Stimulated activated CD4-positive, alpha-beta T cell treated with anti-CD3 and anti-CD28 coated beads, Interleukin-12 subunit alpha, Interleukin-12 subunit beta, amount 100 ng/mL, for 48 hours (primary cell): ENCODE results near the gene MINDY1.

Experiments
- DNase-seq, 3 donors: peaks; one replicate each; pipeline ENCODE4 v3.0.0-alpha.2; 2020; ENCODE audit warnings: low read depth in 2 of 3, low spot score in 1 of 3

MINDY1 gene

DNA sequence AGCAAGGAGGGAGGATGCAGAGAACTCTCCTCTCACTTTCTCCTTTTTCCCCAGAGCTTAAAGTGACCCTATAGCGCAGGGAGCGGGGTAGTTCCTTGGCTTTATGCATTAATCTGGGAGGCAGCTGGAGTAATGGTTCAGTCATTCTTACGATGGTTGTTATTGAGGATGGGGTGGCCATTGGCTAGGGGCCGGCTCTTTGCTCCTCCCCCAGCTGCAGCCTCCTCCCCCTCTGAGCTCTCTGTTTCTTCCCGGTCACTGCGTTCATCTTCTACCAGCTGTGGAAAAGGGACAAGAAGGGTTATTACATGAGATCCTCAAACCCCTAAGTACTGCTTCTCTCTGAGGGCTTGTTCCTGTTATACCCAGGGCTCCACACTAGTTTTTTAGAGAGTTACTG, 40.7 kb downstream of the MINDY1 start:
- DNase-seq, result no peak

DNA sequence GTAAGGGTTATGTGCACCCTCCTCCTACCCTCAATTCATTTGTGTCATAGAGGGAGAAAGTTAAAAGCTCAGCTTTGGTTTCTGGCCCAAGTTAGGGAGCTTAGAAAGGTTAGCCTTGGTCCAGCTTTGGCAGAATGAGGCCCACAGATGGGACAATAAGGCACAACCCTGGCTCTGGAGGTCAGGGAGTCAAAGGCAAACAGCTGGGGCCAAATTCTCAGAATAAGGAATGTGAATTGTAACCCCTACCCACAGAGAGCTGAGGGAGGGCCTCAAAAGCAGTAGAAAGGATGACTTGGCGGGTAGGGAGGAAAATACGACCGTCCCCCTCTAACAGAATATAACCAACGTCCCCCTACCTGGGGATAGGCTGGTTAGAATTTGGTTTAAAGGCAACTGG, 41.1 kb downstream of the MINDY1 start:
- no peak for DNase-seq

DNA sequence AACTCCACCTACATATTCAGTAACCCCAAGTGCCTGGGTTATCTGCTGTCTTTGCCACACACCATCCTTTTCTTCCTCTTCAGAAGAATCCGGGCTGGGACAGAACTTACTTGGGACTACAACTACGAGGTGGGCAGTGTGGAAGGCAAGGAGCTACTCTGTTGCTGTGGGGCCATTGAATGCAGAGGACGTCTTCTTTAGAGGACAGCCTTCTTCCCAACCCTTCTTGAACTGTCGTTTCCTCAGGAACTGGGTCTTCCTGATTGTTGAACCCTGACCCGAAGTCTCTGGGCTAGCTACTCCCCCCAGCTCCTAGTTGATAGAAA, 42.6 kb downstream of the MINDY1 start:
- no peak for DNase-seq

DNA sequence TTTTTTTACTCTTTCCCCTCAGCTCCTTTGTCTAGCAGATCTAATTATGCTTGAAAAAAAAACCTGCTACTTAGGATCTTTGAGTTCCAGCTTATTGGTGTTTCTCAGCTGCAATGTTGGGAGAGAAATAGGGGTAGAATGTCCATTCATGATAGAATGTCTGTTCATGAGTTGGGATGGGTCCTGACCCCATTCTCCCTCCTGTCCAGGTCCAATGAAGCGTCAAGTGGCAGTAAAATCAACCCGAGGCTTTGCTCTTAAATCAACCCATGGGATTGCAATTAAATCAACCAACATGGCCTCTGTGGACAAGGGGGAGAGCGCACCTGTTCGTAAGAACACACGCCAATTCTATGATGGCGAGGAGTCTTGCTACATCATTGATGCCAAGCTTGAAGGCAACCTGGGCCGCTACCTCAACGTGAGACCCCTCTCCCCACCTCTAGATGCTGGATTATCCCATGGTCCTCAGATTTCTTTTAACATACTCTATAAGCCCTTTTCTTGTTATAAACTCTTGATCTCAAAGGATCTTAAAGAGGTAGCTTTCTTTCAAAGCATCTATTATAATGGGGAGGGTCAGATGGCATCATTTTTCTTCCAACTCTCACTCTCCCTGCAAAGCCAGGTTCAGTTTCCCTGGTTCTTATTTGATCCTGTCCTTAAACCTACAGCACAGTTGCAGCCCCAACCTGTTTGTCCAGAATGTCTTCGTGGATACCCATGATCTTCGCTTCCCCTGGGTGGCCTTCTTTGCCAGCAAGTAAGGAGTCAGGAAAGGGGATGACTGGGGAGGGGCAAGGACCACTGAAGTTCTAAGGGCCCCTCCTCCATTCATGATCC, 43.2 kb downstream of the MINDY1 start:
- no peak for DNase-seq

DNA sequence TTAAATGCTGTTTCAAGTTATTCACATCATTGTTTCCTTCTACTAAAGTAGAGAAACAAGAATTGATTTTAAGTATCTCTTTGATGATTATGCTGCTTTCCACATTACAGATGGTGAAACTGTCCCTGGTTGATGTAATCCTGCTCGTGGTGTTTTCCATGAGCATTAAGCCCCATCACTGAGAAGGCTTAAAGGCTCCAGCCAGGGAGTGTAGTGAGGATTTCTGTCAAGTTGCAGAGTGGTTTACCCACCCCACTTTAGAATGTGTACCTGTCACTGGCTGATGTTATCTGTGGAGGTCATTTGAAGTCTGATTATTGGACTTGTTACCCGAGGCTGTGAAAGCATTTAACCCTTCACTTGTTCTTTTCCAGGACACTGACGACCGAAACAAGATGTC, 44.9 kb downstream of the MINDY1 start:
- DNase-seq, result no peak

DNA sequence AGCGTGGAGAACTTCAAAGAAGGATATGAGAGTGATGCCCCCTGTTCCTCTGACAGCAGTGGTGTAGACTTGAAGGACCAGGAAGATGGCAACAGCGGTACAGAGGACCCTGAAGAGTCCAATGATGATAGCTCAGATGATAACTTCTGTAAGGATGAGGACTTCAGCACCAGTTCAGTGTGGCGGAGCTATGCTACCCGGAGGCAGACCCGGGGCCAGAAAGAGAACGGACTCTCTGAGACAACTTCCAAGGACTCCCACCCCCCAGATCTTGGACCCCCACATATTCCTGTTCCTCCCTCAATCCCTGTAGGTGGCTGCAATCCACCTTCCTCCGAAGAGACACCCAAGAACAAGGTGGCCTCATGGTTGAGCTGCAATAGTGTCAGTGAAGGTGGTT, 46.1 kb downstream of the MINDY1 start:
- no peak for DNase-seq

DNA sequence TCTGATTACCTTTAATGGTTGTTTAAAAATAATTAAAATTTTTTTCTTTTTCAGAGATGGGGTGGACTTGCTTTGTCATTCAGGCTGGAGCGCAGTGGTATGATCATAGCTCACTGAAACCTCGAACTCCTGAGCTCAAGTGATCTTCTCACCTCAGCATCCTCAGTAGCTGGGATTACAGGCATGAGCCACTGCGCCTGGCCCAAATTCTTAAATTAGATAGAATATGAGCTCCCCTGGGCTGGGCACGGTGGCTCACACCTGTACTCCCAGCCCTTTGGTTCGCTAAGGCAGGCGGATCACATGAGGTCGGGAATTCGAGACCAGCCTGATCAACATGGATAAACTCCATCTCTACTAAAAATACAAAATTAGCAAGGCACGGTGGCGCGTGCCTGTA, 49.0 kb downstream of the MINDY1 start:
- DNase-seq, result no peak

DNA sequence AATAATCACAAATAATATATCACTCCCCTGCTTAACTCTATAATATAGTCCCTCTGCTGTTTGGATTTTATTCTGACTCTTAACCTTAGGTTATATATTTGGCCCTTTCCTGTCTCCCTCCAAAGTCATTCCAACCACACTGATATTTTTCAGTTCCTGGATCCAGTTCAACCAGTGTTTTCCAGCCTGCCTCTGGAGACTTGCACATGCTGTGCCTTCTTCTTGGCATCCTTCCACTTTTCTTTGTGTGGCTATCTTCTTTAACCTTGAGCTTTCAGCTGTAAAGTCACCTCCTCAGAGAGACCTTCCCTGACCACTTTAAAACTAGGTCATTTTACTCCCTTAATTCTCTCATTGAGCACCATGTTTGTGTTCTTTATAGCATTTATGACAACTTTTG, 51.4 kb downstream of the MINDY1 start:
- no peak for DNase-seq

DNA sequence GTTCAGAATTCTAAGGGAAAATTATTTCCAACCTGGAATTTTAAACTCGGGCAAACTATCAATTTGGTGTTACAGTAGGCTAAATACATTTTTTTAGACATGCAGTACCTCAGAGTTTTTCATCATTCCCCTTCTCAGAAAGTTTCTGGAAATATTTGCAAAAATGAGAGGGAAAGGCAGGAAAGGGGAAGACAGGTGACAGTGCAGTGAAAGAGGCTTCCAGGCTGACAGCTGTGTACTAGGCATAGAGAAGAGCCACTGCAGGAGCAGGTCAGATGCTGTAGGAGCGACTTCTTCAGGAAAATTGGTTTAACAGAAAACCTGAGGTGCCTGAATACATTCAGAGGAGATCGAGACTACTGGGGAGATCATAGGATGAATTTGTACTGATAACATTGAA, 52.0 kb downstream of the MINDY1 start:
- no peak for DNase-seq
